Stimulated activated CD4-positive, alpha-beta T cell treated with anti-CD3 and anti-CD28 coated beads, Interleukin-2, amount 100 ng/mL, for 24 hours (primary cell): ENCODE measurements around the gene TMEM59.
A peak's percentile ranks its signal among the peaks of the same experiment; 100 is the strongest.
"Not testable (repeated sequence)": the region's sequence is repeated elsewhere in the genome, so short reads cannot be mapped to it uniquely, and the experiment has no call there.

Experiments used
- DNase-seq, 2 donors: peaks; one replicate each; pipeline ENCODE4 v3.0.0-alpha.2; 2020

Gene TMEM59

GRCh38 chr1:54011316-54012007, 41.5 kb downstream of the TMEM59 start:
- no peak for DNase-seq

- no peak for DNase-seq
Measured at GRCh38 chr1:54010415-54011117, 42.4 kb downstream of the TMEM59 start.

GRCh38 chr1:54009406-54009805, 43.6 kb downstream of the TMEM59 start:
- DNase-seq, result no peak

- DNase-seq, result no peak
Measured at GRCh38 chr1:54008876-54009275, 44.1 kb downstream of the TMEM59 start.

GRCh38 chr1:54007613-54008012, 45.4 kb downstream of the TMEM59 start:
- DNase-seq, result no peak

- no peak for DNase-seq
Measured at GRCh38 chr1:54006508-54006907, 46.5 kb downstream of the TMEM59 start.

- no peak for DNase-seq
Measured at GRCh38 chr1:54004481-54005049, 48.4 kb downstream of the TMEM59 start.

GRCh38 chr1:54003750-54004480, 49.1 kb downstream of the TMEM59 start:
- DNase-seq, result not testable (repeated sequence)

- no peak for DNase-seq
Measured at GRCh38 chr1:54003249-54003646, 49.8 kb downstream of the TMEM59 start.

- DNase-seq, result no peak
Measured at GRCh38 chr1:54002544-54003248, 50.3 kb downstream of the TMEM59 start.

GRCh38 chr1:54001591-54001990, 51.4 kb downstream of the TMEM59 start:
- DNase-seq, result no peak

- no peak for DNase-seq
Measured at GRCh38 chr1:53999920-54000319, 53.1 kb downstream of the TMEM59 start.

GRCh38 chr1:53998223-53998622, 54.8 kb downstream of the TMEM59 start:
- DNase-seq, result no peak

- no peak for DNase-seq
Measured at GRCh38 chr1:53995683-53996082, 57.3 kb downstream of the TMEM59 start.

GRCh38 chr1:53994516-53994915, 58.5 kb downstream of the TMEM59 start:
- DNase-seq, result not testable (repeated sequence)

GRCh38 chr1:53992085-53992874, 60.7 kb downstream of the TMEM59 start:
- peak in 1 of 2 donors; percentile 8 for DNase-seq

- no peak for DNase-seq
Measured at GRCh38 chr1:53987880-53988279, 65.1 kb downstream of the TMEM59 start.

GRCh38 chr1:53986458-53986857, 66.5 kb downstream of the TMEM59 start:
- DNase-seq, result no peak

- no peak for DNase-seq
Measured at GRCh38 chr1:53984726-53985125, 68.3 kb downstream of the TMEM59 start.

- no peak for DNase-seq
Measured at GRCh38 chr1:53982763-53983104, 70.3 kb downstream of the TMEM59 start.

- DNase-seq, result no peak
Measured at GRCh38 chr1:53982034-53982762, 70.8 kb downstream of the TMEM59 start.
